GM21786 (cell line): ENCODE results near the gene FSCN2.
"Not testable (repeated sequence)": the region's sequence is repeated elsewhere in the genome, so short reads cannot be mapped to it uniquely, and the experiment has no call there.

Experiments used
- ATAC-seq: cut with Tn5 transposase; IDR thresholded peaks from one replicate; pipeline ENCODE4 v1.9.1; 2021; ENCODE audit not compliant: unreplicated experiment

FSCN2 gene

GRCh38 chr17:81524039-81524864, 3.9 kb upstream of the FSCN2 start:
- no peak for ATAC-seq

GRCh38 chr17:81524865-81525159, 3.4 kb upstream of the FSCN2 start:
- ATAC-seq, result no peak

DNA sequence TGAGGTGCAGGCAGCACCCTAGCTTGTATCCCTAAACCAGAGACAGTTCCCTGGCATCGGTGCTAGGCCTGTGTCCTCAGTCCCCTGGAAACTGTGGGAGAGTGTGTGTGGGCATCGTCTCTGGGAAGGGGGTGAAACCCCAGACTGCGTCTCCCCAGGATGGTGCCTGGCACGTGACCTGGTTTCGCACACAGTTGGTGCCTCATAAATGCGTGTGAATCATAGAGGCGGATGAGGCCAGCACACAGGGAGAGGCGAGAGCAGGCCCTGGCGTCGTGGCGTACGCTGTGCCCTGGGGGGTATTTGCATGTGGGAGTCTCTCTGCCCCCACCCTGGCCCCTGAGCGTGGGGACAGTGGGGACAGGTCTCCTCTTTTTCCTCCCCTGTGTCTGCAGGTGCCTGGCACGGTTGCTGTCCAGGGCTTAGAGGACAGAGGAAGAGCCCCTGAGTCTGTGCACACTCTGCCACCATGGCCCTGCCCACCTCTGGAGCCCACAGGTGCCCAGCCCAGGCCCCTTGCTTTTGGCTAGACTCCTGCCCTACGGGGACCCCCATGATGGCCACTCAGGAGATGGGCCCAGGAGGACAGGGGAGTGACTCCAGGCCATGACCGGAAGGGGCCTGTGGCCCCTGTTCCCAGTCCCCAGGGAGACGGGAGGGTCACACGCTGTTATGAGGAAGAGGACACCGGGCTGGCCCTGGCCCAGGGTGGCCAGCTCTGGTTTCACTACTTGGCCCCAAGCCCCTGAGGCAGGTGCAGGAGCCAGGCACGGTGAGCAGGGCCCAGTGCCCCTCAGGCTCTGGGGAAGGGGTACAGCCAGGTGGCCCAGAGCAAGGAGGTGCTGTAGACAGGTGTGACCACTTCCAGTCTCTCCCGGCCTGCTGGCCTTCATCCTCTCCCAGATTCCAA, 1.3 kb upstream of the FSCN2 start:
- ATAC-seq, result no peak

DNA sequence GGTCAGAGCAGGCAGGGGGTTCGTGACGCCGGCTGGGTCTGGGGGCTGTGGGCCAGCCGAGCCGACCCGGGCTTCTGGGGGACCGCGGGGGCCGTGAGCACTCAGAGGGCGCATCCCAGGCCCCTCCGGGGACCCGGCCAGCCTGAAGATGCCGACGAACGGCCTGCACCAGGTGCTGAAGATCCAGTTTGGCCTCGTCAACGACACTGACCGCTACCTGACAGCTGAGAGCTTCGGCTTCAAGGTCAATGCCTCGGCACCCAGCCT, 140 bp downstream of the FSCN2 start:
- ATAC-seq, result no peak

- ATAC-seq, result no peak
Measured at GRCh38 chr17:81528651-81529436, 667 bp downstream of the FSCN2 start.

DNA sequence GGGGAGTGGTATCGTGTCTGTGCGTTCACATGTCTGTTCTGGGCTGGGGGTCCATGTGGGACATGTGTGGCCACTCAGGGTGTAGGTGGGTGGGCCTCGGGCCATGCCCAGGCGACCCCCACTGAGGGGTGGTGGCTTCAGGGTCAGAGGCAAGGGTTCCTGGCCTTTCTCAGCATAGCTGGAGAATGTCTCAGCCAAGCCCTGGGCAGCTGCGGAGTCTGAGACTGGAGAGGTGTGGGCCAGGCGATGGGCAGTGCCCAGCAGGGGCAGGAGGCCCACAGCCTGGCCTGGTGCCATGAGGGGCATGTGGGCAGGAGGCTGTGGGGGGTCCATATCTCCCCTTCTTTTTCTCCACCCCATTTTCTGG, 1.2 kb downstream of the FSCN2 start:
- no peak for ATAC-seq

DNA sequence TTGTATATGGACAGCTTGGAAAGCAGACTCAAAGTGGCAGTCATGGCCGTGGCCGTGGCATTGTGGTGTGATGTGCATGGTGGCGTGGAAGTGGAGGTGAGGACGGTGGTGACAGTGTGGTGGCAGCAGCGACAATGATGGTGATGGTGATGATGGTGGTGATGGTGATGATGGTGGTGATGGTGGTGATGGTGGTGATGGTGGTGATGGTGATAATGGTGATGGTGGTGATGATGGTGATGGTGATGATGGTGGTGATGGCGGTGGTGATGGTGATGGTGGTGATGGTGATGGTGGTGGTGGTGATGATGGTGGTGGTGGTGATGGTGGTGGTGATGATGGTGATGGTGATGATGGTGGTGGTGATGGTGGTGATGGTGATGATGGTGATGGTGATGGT, 2.8 kb downstream of the FSCN2 start:
- ATAC-seq, result not testable (repeated sequence)

DNA sequence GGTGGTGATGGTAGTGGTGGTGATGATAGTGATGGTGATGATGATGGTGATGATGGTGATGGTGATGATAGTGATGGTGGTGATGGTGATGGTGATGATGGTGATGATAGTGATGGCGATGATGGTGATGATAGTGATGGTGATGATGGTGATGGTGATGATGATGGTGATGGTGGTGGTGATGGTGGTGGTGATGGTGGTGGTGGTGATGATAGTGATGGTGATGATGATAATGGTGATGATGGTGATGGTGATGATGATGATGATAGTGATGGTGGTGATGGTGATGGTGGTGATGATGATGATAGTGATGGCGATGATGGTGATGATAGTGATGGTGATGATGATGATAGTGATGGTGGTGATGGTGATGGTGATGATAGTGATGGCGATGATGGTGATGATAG, 3.8 kb downstream of the FSCN2 start:
- ATAC-seq, result not testable (repeated sequence)

GRCh38 chr17:81532490-81533287, 4.5 kb downstream of the FSCN2 start:
- ATAC-seq, result no peak

DNA sequence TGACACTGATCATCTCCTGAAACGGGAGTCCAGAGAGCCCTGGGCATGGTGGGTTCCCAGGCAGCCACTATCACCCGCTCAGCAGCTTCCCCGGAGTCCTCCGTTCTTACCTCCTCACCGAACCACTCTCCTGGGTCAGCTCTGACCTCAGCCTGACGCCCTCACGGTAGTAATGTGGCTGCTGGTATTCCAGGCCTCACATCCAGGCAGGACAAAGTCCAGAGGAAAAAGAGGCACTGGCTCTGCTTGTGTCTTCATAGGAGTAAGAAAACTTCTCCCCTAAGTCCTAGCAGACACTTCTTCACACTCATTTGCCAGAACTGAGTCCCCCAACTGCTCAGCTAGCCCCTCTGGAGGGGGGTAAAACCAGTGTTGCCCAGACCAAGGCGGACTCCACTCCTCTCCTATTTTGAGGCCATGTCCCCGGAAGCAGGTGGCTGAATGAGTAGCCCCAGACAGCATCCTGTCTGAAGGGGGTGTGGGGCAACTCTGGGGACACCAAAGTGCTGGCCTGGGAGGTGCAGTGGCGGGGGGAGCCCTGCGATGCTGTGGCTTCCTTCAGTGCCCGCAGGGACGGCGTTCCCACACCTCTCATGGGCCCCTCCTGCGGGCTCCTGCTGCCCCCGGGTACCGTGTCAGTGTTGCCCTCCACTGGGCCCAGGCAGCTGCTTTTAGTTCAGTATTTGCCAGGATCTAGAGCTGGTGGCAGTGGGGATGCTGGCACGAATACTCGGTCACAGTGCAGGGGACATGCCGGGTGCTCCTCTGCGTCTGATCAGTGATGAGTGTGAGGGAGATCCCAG, 5.4 kb downstream of the FSCN2 start:
- no peak for ATAC-seq

DNA sequence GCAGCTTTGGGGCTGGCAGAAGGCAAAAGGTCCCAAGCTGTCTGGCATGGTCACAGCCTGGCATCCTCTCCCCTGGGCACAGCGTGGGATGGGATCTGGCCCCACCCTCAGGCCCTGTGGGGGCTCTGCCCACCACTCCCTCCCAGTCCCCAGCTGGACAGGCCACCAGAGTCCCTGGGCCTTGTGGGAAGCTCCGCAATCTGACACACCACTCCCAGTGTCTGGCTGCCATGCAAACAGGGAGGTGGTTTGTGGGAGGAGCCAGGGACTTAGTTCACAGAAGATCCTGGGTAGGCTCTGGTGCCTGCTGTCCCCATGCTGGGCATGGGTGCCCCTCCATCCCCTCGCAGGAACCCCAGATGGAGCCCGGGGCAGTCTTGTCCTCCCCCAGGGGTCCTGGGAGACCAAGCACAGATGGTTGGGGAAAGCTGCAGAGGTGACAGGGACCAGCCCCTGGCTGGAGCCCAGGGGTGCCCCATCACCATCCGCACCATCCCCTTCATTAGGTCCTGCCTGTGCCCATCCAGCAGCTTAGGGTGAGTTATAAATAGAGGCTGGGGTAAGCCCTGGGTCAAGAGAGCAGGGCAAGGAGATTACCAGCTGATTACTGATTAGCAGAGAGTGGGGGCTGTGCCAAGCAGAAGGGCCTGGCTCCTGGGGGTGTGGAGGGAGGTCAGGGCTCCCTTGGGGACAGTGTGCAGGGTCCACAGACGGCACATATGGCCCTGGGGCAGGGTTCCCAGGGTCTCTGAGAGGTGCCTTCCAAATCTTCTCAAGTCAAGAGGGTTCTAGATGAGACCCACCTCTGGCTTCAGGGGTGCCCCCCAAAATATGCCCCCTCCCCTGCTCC, 6.2 kb downstream of the FSCN2 start:
- ATAC-seq, result no peak

DNA sequence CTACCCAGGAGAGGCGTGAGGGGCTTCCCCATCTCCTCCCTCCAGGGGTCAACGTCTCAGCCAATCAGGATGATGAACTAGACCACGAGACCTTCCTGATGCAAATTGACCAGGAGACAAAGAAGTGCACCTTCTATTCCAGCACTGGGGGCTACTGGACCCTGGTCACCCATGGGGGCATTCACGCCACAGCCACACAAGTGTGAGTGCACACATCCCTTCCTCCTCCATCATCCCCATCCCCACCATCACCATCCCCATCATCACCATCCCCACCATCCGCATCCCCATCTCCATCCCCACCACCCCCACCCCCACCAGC, 6.8 kb downstream of the FSCN2 start:
- ATAC-seq, result no peak

- no peak for ATAC-seq
Measured at GRCh38 chr17:81535480-81536298, 7.5 kb downstream of the FSCN2 start.

- no peak for ATAC-seq
Measured at GRCh38 chr17:81536299-81537290, 8.4 kb downstream of the FSCN2 start.

DNA sequence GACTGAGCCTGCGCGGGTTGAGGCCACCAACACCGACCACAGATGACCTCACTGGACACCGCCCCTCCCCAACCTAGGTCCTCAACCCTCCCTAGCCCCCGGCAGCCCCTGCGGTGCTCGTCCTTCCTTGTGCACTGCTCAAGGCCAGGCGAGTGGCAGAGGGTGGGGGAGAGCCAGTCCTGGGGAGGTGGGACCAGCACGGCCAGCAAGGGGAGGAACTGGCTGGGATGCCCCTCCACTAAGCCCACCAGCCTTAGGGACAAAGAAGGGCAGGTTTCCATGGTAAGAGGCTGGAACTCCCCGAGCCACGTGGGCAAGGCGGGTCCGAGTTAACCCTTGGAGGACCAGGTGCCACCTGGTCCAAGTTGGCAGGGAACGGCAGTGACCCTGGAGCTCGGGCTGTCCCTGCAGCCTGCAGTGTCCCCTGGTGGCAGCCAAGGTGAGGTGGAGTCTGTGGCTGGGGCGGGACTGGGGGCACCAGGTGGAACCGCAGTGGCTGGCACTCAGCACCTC, 9.2 kb downstream of the FSCN2 start:
- ATAC-seq, result no peak

GRCh38 chr17:81537856-81538555, 9.8 kb downstream of the FSCN2 start:
- ATAC-seq, result no peak
